Epithelial cell of prostate (primary cell): ENCODE measurements around the gene PRTFDC1.
"Not testable (repeated sequence)": the region's sequence is repeated elsewhere in the genome, so short reads cannot be mapped to it uniquely, and the experiment has no call there.

Source experiments
- DNase-seq: peaks from one replicate; pipeline ENCODE4 v3.0.0-alpha.2; 2011; ENCODE audit warnings: low read depth, low spot score
- H3K27ac ChIP-seq: fragments of 450-650 bp; 2 replicates; pipeline ENCODE4 v1.5.1; 2017; ENCODE audit warnings: mild to moderate bottlenecking

PRTFDC1 gene

DNA sequence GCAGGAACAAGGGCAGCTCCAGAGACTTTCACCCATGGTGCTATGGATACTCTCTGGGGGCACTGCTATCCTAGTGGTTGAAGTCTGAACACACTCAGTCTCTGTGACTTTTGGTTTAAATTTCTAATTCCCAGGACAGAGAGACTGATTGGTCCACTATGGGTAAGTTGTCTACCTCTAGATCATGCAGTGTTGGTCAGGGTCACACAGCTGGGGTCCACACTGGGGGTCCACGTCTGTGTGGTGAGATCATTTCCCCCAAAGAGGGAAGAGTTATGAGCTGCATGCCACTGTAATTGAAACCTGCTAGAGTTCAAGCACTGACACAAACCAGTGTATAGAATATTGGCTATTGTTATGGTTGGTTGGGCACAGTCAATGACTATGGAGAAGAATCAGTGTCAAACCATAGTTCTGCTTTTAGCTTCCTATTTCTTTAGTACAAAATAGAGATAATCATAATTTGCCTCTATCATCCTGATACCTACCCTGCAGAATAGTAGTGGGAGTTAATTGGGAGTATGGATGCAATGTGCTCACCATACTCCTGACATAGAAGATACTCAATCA is 101.6 kb downstream of the PRTFDC1 start:
- no peak for DNase-seq
- H3K27ac ChIP-seq: no peak overlapping the region

DNA sequence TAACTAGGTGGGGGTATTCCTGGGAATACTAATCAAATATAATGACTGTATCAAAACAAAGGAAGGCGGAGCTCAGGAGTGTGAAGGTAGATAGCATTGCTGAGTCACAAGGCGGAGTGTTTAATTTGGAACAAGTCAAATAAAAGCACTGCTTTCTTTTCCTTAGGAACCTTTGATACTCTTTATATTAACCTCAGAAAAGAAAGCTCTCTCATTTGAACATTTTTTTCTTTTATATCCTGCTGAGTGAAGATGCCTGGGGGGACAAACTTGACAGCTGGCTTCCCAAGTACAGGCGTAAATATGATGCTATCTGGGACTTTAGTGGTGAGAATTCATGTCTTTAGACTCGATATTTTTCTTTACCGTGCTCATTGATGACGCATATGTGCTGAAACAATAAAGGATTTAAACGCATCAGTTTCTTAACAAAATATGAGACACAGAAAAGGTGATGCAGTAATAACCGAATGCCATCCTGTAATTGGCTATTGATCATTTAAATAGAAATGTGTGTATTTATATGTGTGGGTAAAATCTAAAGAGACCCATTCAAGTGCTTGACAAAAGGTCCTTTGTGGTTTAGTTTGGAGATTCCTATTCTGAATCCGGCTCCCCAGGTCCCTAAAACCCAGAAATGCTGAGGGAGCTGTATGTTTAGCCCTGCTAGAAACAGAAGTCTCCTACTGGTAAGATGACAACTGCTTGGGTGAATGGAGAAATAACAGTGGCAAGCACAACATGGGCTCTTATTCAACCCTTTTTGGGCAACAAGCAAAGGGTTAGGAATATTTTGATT is 102.7 kb downstream of the PRTFDC1 start:
- peak; percentile 40 for DNase-seq
- peak overlapping the region; percentile 75 for H3K27ac ChIP-seq

DNA sequence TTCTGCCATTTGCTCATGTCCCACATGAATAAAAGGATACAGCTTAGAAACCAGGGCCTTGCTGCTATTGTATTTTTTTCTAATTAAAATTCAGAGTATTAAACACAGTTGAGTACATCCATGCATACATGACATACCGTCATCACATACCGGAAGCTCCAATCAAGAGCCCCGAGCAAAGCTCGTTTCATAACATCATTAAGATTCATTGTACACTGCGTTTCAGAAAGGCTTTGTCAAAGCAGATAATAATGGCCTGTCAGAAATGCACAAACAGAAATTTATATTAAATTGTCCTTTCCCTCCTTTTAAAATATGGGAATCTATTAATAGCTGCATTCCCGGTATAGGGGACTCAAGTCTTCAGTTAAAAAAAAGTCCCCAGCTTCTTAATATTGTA is 103.4 kb downstream of the PRTFDC1 start:
- no peak for DNase-seq
- H3K27ac ChIP-seq: peak overlapping the region; percentile 75

DNA sequence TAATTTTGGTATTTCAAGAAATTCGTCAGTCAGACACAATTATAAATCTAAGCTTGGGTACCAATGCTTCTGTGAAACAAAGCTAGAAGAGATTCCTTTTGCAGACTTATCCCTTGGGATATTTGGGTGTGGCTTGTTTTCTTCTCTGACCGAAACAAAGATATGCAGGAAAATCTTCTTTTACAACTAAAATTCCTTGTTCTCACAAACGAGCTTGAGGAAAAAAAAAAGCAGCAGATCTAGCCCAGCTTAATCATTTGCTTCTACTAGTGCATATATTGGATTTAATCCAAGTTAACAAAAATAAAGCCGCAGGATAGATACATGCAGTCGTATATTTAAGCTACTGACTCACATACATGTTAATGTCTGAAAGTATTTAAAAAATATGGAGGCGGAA is 104.2 kb downstream of the PRTFDC1 start:
- H3K27ac ChIP-seq: no peak overlapping the region
- no peak for DNase-seq

DNA sequence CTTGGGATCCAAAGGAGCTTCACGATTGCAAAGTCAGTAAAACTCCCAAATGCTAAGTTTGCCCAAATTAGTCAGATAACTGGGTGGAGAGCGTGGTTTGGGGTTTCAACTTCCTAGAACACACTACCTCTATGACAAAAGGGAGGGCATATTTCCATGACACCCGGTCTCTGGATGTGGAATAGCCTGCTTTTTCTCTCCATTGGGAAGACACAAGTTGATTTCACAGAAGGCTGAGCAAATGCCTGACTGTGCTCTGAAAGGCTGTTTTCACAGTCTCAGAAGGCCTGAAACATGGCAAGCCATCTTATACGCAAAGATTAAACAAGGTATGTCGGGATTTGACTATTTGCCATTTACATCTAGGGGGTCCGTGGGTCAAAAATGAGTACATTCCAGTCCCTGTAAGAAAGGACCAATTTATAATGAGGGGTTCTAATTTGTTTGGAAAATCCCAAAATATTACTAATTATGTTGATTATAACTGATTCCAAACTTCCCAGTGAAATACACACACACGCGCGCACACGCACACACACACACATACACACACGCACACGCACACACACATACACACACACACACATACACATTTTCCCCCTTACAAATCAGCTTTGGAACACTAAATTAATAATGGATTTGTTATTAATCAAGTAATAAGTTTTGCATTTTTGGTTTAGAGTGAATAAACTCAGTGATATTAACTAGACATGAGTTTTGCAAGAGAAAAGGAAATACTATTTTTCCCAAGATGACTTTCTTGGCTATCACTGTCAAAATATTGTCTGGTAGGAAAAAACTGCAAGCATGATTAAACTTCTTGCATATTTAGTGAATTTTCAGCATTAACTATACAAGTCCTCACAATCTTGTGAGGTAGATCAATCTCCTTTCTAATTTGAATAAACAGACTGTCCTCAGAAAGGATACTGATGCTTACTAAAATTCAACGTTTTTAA is 105.0 kb downstream of the PRTFDC1 start:
- DNase-seq: no peak
- no peak overlapping the region for H3K27ac ChIP-seq

DNA sequence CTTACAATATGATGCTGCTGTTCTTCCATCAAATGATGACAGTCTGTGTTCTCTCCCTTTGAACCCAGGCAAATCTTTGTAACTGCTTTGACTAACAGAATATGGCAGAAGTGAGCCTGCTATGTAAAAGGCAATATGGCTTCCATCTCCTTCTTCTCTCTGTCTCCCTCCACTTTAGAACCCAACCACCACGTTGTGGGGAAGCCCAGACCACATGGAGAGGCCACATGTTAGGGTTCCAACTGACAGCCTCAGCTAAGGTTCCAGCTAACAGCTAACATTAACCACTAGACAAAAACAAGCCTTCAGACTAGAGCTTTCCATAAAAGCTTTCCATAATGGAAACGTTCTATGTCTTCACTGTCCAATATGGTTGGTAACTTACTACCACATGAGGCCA is 107.7 kb downstream of the PRTFDC1 start:
- no peak overlapping the region for H3K27ac ChIP-seq
- no peak for DNase-seq

DNA sequence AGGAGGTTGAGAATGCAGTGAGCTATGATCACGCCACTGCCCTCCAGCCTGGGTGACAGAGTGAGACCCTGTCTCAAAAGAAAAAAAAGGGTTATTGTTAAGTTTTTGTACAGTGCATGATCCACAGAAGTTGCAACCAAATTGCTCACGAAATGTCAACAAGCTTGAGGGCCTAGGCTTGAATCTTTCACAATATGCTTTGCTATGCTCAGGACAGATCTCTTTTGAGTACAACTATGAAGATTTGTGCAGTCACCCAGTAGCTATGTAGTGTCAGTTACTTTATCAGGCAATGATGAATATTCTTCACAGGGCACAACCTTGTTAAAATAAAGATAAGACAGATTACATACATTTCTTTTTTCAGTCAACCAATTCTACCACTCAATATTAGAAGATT is 109.2 kb downstream of the PRTFDC1 start:
- H3K27ac ChIP-seq: no peak overlapping the region

DNA sequence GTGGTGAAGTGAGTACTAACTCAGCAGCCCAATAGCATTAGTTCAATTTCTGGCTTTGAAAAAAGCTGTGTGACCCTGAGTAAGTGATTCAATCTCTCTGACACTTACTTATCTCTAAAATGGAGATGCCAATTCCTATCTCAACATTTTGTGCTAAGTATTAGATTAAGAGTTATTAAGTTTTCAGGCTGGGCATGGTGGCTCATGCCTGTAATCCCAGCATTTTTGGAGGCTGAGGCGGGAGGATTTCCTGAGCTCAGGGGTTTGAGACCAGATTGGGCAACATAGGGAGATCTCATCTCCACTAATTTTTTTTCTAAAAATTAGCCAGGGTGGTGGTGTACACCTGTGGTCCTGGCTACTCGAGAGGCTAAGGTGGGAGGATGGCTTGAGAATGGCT is 109.5 kb downstream of the PRTFDC1 start:
- H3K27ac ChIP-seq: no peak overlapping the region
- no peak for DNase-seq

More for the DNA sequence above, 109.2 kb downstream of the PRTFDC1 start:
- DNase-seq: no peak

DNA sequence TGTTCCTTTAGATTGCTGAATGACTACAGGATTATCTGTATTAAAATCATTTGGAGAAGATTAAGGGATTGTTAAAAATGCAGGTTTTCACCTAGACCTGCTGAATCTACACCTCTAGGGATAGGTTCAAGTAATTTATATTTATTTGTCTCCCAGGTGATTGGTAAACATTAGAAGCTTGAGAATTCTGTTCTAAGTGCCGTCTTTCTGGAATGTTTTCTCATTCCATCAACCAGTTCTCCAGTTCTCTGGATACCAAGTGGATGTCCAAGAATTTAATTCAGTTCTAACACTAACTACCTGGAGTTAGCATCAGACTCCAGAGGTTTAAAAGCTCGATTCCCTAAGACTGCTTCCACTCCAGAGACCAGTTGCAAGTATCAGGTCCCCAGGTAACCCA is 110.9 kb downstream of the PRTFDC1 start:
- DNase-seq: no peak
- no peak overlapping the region for H3K27ac ChIP-seq

DNA sequence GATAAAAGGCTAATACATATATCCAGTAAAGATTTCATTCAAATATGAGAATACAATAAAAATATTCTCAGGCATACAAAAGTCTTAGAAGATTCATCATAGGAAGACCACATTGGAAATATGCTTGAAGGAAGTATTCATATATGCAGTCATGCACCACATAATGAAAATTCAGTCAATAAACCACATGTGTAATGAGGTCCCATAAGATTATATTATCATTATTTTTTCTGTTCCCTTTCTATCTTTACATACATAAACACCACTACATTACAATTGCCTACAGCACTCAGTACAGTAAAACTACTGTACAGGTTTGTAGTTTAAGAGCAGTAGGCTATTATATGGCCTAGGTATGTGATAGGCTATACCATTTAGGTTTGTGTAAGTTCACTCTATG is 111.6 kb downstream of the PRTFDC1 start:
- no peak overlapping the region for H3K27ac ChIP-seq
- no peak for DNase-seq

DNA sequence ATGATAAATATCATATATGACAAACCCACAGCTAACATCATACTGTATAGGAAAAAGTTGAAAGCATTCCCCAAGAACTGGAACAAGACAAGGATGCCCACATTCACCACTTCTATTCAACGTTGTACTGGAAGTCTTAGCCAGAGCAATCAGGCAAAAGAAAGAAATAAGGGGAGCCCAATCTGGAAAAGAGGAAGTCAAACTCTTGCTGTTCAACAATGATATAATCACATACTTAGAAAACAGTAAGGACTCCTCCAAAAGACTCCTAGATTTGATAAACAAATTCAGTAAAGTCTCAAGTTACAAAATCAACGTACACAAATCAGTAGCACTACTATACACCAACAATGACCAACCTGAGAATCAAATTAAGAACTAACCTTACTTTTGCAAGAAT is 114.6 kb downstream of the PRTFDC1 start:
- H3K27ac ChIP-seq, DNase-seq: not testable (repeated sequence)

DNA sequence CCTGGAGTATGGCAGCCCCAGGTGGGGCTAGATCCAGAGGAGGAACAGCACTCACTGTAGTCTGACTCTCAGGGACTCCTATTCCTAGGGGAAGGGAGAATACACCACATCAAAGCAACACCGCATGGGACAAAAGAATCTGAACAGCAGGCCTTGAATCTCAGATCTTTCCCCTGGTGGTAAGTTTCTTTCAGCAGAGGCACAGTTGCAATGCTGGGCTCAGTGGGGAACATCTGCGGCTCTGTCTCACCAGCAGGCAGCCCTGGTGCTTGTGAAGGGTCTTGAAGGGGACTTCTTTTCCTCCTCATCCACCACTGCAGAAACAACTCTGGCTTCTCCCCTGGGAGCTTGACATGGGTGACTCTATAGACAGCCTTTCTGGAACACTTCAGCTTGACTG is 117.5 kb downstream of the PRTFDC1 start:
- DNase-seq: no peak
- no peak overlapping the region for H3K27ac ChIP-seq

DNA sequence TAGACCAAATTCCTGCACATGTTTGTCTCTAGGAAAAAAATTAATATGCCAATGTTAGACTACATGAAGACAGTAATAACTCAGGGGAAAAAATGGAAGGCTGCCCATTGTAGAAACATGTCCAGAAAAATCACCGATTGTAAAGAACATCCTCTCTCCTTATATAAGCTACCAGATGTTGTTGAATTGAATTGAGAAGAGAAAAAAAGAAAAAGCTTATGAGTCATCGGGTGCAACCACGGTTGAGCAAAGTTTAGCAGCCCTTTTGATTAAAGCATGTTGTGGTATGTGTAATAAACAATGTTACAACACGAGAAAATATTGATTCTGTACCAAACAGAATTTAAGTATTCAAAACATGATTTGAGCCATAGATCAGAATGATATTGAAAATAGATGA is 126.4 kb downstream of the PRTFDC1 start:
- DNase-seq: peak; percentile 33
- peak overlapping the region; percentile 86 for H3K27ac ChIP-seq

DNA sequence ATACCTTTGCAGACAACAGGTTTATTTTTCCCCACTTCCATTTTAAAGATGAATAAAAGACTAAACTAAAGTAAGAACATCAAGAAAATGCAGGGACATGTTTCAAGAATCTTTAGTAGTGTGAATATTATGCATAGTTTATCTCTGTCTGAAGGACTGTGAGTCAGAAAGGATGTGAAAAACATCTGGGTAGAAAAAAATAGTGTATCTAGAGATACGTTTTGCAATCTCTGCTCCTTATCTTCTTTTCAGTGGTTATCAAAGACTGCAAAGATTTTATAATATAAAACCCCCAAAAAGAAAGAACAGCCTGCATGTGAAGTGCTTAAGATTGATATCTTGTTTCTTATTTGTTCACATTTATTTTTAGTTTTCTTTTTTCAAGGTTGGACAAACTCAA is 126.9 kb downstream of the PRTFDC1 start:
- H3K27ac ChIP-seq: peak overlapping the region; percentile 86
- DNase-seq: no peak

DNA sequence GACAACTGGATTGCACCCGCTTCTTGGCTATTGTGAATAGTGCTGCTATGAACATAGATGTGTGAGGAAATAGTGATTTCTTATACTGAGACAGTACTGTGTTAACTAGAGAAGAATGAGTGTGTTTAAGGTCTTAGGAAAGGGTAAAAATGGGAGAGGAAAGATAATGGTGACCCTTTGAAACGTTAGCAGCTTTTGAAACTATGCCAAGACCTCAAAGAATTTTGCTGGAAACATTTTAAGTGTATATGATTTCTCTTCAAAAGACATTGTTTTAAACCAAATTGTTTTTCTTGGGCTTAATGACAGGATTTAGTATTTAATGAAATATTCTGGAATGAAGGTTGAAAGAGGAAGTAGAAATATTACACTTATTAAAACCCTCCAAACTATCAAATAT is 127.9 kb downstream of the PRTFDC1 start:
- peak overlapping the region; percentile 86 for H3K27ac ChIP-seq
- no peak for DNase-seq

DNA sequence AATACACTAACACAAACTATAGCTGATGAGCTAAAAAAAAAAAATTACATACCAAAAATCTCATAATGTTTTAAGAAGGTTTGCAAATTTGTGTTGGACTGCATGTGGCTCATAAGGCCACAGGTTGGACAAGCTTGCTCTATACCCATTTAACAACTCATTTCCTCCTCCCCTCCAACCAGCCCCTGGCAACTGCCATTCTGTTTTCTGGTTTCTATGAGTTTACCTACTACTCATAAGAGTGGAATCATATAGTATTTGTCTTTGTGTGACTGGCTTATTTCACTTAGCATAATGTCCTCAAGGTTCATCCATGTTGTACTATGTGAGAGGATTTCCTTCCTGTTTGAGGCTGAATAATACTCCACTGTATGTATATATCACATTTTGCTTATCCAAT is 128.3 kb downstream of the PRTFDC1 start:
- peak; percentile 22 for DNase-seq
- H3K27ac ChIP-seq: peak overlapping the region; percentile 86

DNA sequence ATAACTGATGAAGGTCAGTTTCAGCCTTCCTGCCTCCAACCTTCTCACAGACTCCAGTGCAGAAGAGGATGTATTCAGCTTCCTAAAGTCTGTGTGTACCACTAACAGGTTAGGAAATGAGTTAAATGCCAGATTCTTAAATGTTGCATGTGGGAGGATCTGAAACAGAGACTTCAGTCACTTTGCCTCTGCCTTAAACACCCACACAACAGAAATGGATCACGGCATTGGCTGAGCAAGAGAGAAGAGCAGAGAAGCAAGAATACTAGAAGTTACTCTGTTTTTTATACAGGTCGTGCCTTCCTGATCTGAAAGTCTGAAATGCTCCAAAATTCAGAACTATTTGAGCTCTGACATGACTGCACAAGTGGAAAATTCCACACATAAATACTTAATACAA is 129.8 kb downstream of the PRTFDC1 start:
- H3K27ac ChIP-seq: peak overlapping the region; percentile 86
- no peak for DNase-seq

DNA sequence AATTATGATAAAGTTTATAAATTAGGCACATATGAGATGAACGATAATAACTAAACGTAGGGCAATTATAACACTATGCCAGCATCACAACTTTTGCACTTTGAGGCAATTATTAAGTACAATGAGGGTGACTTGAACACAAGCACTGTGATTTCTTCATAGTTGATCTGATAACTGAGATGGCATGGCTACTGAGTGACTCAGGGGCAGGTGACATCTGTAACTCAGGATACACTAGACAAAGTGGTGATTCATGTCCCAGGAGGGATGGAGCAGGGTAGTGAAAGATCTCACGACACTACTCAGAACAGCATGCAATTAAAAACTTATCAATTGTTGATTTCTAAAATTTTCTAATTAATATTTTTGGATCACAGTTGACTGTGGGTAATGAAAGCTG is 130.4 kb downstream of the PRTFDC1 start:
- peak overlapping the region; percentile 86 for H3K27ac ChIP-seq
- peak; percentile 60 for DNase-seq

DNA sequence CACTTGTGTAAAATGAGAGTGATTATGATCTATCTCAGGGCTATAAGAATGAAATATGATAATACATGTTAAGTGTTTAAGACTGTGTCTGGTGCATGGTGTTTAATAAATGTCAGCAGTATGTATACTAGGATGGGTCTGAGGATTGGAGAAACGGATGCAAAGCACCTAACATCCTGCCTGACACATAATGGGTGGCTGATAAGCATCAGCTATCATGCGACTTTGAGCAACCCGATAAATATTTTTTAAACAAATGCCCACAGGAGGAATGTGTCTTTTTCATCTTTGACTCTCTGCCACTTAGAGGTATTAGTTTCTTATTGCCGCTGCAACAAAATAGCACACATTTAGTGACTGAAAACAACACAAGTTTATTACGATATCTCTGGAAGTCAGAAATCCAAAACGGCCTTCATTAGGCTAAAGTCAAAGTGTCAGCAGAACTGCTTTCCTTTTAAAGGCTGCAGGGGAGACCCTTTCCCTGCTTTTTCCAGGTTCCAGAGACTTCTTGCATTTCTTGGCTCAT is 135.5 kb downstream of the PRTFDC1 start:
- DNase-seq: no peak

DNA sequence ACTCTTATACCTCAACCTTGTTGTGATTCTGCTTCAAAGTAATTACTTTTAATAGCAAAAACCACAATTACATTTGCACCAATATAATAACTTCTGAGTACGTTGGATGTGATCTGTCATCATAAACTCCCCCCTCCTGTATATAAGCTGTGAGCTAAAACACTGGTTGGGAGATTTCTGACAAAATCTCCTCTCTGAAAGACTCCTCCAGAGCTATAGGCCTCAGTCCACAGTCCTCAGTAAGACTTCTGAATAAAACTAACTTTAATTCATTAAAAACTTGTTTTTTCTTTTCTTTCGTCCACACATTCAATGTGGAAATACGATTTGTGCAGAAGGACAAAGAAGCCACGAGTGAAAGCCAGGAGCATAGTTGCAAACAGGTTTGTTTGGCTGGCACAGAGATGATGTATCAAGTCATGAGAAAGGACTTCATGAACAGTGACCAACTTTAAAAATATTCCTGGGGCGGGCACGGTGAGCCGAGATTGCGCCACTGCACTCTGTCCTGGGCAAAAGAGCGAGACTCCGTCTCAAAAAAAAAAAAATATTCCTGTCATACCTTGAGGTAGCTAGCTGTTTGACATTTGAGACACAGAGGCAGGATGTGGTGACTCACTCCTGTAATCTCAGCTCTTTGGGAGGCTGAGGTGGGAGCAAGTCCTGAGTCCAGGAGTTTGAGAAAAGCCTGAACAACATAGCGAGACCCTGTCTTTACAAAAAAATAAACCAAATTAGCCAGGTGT is 137.7 kb downstream of the PRTFDC1 start:
- H3K27ac ChIP-seq: peak overlapping the region; percentile 87
- DNase-seq: peak; percentile 88

More for the DNA sequence above, 135.5 kb downstream of the PRTFDC1 start:
- H3K27ac ChIP-seq: no peak overlapping the region
